NCI-H2107 (cell line): ENCODE data around the gene WDR86.

Source experiments
- DNase-seq: peaks from one replicate; lab custom pipeline; 2025; lab: John Stamatoyannopoulos, UW

Gene WDR86

DNA sequence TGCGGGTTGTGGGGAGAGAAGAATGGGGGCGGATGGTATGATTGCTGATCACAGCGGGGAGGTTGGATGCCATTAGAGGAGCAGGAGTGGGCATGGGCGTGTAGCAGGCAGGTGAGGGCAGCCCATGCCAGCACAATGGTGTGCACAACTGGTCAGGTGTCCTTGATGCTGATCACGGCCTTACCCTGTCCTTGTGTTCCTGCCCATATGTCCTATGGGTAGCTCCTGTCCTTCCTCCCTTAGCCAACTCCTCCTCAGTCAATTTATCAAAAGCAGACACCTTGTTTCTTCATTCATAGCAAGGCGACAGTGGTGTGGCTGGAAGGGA, 30.7 kb downstream of the WDR86 start:
- DNase-seq, result no peak

DNA sequence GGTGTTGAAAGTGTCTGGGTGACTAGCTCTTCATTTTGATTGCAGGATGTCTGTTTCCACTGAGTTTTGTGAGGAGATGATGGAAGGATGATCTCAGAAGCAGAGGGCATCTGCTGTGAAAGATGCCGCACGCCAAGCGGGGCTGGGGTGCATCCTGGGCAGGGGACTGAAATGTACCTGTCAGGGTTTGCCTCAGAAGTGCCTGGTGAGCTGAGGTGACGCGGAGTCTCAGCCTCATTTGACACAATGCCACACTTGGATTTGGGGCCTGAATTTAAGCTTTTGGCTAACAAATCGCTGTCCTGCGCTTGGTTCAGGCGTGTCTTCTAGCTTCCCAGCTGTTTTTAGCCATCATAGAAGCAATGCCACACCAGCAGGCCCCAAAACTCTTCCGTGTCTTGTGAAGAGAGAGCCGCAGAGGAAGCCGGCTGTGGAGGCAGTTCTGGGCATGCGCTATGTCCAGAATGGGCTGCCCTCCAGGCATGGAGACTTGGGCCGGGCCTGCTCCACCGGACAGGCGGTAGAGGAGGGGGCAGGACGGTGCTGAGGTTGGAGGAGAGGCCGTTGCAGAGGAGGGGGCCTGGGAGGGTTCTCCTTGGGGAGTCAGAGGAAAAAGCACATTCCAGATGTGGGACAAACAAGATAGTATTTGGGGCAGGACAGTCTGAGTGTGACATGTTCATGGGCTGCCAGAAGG, 31.2 kb downstream of the WDR86 start:
- no peak for DNase-seq

DNA sequence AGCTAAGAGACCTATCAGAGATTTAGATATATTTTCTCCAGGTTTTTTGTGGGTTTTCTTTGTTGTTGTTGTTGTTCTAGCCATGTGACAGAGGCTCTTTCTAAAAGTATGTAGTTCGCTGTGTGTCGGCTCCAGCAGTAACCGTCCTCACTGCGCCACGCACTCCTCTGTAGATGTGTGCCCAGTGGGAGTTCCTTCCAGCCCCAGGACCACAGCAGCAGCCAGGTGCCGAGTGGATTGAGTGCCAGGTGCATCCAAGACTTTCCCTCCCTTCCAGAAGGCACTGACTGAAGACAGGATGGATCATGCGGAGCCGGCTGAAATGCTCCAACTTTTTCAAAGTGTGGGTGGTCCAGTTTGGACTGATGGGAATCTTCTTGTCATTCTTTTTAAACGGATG, 31.8 kb downstream of the WDR86 start:
- DNase-seq, result no peak

DNA sequence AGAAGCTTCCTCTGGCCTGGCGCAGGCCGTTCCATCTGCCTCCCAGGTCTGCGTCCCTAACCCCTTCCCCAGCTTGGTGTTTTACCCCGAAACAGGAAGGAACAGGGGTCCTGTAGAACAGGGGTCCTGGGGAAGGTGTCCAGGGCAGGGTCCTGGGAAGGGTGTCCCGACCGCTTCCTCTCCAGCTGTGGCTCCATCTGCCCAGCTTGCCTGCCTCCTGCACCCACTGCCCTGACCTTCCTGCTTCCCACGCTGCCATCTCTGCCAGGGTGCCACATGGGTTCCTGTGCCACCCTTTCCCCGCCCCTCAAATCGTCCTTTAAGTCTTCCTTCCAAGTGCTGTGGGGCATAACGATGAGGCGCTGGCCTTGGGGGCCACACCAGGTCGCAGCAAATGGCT, 32.4 kb downstream of the WDR86 start:
- no peak for DNase-seq

DNA sequence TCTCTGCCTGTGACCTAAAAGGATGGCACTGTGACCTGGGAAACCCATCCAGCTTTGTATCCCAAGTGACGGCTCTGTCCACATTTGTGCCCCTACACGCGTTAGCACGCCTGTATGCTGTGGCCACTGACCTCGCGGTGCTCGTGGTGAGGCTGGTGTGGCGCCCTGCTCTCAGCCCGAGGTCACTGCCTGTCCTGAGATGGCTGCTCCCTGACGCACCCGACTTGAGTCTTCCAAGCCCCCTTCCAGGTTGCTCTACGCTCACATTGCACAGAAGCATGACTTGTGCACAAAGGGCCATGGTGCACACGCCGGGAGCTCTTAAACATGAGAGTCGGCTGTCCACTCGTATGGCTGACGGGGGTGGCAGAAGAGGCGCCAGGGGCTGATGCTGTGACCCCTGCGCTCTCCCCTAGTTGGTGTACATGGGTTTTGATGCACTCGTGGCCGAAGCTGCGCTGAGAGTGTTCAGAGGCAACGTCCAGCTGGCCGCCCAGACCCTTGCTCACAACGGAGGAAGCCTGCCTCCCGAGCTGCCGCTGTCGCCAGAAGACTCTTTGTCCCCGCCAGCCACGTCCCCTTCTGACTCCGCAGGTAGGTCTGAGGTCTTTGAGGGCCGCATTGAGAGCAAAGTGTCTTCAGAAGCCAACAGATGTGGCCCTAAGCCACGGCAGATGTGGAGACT, 33.5 kb downstream of the WDR86 start:
- DNase-seq, result no peak

DNA sequence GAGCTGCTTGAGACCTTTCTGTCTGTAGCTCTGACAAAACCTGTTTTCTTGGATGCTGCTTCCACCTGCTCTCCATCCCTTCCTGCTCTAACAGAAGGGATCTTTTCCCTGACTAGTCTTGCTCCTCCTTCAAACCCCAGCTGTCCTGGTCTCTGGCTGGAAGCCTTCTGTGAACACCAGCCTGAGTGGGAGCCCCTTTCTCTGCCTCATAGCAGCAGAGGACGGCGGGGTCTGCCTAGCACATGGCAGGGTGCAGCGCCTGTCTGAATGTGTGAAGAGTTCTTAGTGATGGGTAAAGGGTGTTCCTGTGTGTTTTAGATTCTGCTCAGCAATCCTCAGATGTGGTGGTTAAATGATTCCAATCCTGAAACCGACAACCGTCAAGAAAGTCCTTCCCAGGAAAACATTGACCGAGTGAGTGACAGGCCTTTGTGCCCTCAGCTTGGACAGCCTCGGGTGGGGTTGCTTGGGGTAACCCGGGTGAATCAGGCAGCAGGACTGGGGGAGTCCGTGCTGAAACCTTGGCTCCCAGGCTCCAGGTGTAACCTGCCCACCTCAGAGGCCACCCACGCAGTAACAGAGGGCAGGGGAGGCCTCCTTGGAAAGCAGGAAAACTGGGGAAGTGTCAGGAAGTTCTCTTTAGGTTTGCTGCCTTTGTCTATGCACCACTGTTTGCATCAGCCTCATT, 34.2 kb downstream of the WDR86 start:
- no peak for DNase-seq

DNA sequence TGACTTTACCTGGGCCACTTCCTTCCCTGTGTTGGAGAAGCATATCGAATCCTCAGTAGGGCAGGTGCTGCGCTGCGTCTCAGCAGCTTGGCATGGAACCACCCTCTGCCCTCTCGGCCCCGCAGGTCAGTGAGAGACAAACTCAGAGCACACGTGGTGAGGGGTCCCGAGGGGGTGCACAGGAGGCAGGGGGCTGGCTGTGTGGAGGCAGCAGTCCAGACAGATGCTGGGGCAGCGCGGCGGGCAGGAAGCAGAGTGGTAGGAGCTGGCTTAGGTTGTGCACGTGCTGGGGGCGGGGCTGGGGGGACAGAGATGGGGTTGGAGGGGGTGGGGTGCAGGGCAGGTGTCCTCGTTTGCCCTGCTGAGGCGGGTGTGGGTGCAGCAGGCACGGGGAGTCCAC, 35.1 kb downstream of the WDR86 start:
- no peak for DNase-seq

DNA sequence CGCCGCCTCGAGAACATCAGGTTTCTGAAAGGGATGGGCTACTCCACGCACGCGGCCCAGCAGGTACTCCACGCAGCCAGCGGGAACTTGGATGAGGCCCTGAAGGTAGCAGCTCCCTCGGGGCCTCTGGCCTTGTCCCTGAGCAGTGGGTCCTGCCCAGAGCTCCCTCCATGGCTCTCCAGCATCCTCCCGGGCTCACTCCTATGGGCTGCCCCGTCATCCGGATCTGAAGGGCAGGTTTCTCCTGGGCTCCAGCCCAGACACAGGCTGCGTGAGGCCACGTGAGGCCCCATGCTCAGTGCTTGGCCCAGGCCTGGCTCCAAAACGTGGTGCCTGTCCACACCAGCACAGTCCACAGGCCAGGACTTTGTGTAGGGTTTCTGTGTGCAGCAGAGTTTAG, 35.7 kb downstream of the WDR86 start:
- no peak for DNase-seq

DNA sequence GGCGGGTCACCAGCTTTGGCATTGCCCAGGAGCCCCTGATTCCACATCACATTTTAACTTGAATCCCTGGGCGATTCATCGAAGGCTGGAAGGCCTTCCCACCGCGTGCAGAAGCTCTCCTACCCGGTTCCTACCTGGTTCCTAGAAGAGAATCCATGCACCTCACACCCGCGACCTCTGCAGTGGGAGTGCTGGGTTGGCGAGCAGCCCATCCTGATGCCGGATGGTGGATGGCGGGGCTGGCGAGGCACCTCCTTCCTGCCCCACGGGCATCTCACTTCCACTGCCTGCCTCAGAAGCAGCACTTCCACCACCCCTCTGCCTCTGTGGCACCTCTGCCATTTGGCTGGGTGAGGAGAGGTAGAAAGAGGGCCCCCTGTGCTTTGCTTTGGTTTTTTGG, 36.2 kb downstream of the WDR86 start:
- no peak for DNase-seq

DNA sequence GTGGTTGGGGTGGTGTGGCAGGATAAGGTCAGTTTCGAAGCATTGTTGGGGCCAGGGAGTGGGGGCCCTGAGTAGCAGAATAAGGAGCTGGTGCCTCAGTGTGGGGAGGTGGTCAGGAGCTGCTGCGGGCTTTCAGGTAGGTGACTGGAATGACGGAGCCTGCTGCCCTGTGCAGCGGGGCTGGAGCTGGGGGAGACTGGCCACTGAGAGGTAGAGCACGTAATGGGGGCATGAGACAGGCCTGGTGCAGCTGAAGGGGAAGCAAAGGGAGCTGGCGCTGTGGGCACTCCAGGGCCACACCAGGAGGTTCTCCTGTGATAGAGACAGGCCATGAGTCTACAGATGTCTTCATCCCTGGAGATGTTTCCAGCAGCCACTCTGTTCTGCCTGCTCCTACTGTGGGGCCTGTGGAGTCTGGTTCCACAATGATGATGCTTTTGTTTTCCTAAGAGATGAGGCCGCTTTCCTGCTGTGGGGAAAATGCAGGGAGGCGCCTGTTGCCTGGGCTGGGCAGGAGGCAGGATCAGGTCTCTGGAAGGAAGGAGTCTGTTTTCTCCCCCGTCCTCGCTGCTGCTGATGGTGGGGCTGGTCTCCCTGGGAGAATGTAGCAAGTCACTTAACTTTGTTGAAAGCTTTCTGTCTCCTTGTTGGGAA, 37.1 kb downstream of the WDR86 start:
- no peak for DNase-seq

DNA sequence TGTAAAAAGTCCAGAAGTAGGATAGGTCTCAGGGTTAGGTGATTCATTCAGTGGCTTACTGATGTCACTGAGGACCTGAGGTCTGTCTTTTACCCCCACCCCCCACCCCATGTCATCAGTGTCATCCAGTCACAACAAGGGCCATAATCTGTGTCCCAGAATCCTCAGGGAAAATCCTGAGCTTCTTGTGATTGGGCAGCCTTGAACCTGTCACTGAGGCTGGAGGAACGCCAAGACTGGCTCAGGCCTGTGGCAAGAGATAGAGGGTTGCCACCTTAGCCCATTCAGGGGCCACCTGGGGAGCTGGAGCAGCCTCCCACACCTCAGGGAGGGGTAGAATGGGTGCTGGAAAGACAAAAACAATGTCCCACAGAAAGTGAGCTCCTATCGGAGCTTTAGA, 38.6 kb downstream of the WDR86 start:
- no peak for DNase-seq

DNA sequence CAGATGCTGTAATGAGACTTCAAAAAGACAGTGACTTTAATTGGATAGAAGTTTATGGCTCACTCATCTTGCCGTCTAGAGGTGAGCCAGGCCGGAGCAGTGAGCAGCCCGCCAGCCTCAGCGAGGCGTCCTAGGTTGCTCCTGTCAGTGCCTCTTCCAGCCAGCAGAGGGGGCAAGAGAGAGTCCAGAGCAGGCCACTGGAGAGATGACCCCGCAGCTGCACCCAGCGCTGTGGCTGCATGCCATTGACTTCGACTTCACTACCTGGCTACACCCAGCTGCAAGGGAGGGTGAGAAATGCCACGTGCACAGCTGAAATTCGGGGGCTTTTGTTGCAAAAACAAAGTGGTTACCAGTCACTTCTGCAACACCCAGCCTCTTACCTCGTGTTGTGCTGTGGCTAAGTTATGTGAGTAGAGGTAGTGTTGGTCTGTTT, 41.7 kb downstream of the WDR86 start:
- peak; percentile 49 for DNase-seq

DNA sequence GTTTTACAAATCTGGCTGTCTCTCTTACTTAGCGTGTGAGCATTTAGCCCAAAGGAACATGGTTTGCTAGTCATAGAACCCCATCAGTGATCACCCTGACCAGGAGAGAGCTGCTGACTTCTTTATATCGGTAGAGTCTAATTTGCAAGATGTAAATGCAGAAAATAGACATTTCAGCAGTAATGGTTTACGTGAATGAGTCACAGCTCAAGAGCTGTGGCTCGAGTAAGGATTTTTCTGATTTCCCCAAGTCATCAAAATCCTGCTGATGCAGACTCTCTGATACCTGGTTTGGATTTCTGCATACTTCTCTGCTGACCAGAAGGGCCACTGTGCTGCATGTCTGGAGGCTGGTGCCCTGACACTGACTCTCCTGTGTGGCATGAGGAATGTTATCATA, 42.6 kb downstream of the WDR86 start:
- DNase-seq, result no peak

DNA sequence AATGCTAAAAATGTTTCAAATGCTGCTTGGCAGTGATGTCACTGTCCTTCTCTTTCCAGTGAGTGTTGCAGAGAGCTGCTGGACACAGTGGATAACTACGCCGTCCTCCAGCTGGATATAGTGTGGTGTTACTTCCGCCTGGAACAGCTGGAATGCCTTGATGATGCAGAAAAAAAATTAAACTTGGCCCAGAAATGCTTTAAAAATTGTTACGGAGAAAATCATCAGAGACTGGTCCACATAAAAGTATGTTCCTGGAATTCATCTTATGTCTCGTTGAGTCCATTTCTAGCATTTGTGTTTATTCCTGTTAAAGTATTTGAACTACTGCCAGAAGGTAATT, 43.0 kb downstream of the WDR86 start:
- no peak for DNase-seq

DNA sequence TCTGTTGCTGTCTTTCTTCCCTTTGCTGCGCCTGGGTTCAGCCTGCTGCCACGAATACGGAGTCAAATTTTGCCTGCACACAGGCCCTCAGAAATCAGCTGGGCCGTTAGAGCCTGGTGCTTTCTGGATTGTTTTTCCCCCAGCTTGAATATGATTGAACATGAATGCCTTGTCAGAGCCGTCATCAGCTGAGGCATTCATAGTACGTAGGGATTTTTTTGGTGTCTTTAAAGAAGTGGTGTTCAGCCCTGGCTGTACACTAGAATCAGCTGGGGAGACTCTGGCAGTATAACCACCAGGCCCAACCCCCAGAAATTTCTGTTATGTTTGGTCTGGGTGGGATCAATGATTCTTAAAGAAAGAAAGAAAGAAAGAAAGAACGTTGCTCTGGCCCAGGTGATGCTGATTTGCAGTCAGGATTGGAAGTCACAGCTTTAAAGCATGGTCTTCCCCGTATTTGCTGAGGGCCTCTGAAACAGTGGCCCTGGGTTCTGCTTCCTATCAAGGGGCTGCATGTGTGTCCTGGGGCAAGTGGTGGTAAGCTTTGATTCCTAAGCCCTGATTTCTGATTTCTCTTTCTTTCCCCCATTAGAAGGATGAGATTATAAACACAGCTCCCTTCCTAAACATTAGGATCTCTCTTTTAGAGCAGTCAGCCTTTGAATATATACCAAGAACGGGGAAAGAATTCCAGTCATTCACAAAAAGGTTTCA, 43.5 kb downstream of the WDR86 start:
- DNase-seq, result no peak

DNA sequence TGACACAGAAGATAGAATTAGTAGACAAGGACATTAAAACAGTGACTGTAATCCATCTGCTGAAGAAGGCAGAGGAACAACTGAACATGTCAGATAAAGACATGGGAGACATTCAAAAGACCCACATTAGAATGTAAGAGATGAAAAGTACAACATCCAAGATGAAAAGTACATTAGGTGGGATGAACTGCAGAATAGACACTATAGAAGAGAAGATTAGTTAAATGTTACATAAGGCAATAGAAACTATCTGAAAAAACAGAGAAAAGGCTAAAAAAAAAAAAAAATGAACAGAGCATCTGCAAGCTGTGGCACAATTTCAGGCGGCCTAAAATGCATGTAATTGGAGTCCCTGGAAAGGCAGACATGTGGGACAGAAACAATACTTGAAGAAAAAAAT, 46.7 kb downstream of the WDR86 start:
- no peak for DNase-seq

DNA sequence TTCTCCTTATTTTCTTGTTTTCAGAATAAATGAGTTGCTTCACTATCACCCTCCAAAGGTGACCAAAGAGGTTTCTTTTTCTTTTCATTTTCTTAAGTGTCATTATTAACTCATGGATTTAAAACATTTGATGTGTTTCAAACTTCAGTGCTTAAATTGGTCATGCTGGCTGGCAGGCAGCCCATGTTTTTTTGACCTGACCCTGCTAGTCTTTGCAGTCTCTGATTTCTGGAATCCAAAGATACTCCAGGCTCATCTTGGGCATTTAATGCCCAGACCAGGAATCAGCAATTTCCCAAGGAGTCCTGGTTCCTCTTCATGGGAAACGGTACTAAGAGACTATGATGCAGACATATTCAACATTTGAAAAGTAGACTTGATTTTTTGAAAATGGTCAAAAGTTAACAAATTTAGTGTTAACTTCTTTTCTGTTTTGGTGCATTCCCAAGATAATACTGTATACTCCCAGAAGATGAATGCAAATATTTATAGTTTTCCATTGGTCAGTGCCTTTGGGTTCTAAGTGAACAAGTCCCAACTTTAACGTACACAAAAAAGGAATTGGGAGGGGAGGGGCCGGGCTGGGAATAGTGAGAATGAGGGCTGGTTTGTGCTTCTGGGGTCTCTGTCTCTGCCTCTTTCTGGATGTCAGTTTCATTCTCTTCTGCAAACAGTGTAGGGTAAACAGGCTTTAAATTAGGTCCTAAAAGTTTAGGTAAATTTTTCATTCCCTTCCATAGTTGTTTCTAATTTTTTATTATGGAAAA, 48.5 kb downstream of the WDR86 start:
- no peak for DNase-seq

DNA sequence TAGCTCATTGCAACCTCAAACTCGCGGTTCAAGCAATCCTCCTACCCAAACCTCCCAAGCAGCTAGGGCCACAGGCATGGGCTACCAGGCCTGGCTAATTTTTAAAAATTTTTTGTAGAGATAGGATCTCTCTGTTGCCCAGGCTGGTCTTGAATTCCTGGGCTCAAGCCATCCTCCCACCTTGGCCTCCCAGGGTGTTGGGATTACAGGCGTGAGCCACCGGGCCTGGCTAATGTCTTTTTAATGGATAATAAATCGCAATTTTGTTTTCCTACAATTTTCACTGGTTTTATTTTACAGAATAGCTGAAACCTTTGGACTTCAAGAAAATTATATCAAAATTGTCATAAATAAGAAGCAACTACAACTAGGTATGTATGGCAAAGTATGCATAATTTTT, 57.3 kb downstream of the WDR86 start:
- DNase-seq, result no peak

DNA sequence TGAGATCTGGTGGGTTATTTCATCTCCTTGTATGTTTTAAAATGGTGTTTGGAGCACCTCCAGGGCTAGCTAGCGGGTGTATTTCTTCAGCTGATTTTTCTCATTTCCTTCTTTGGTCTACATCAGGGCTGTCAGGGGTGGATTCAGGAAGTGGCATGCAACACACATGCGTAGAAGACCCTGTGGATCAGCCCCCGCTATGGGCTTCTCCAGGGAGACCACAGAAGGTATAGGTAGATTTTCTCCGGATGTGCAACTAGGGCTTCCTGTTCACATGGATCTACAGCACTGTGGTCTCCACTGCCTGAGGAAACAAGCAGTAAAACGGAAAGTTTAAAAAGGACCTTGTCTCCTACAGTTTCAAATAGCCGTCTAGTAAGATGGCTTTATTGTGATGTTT, 57.9 kb downstream of the WDR86 start:
- DNase-seq, result no peak

DNA sequence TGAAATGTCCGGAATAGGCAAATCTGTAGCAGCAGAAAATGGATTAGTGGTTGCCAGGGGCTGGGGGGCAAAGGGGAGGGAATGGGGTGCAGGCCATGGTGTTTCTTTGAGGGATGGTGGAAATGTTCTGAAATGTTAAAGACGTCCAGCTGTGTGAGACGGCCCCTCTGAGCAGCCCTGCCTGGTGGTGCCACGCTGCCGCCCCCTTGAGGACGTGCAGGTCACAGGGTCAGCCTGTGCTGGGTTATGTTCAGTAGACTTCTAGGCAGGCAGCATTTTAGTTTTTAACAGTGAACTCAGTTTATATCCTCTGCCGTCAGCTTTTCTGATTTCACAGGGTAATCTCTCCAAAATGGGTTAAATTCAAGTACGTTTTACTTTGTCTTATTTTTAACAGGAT, 58.8 kb downstream of the WDR86 start:
- no peak for DNase-seq

DNA sequence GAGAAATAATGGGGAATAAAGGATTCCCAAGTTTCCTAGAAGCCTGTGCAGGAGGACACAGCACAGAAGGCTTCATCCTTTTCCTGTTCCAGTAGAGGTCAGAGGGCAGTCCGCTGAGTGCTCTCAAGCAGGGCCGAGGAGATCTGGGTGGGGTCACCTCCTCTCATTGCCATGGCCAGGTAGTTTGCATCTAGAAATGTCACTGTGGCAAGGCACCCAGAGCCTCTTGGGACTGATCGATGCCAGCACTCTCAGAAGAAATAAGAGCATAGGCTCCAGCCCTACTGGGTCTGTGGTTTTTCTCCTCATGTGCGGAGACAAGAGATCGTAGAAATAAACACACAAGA, 60.4 kb downstream of the WDR86 start:
- DNase-seq, result no peak

DNA sequence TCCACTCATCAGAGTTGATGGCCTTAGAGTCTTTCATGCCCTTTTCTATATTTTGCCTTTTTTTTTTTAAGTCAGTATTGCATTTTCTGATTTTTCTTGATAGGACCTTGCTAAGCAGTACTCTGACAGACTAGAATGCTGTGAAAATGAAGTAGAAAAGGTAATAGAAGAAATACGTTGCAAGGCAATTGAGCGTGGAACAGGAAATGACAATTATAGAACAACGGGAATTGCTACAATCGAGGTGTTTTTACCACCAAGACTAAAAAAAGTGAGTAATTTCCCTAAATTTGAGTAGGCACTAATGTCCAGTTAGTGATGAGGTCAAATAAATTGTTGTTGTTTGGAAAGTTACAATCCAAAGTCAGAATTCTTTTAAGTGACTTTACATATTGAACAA, 60.9 kb downstream of the WDR86 start:
- no peak for DNase-seq
